Endothelial cell of umbilical vein (primary cell): ENCODE measurements around the gene CYP3A4. TPM values are rescaled to one million over a fixed set of nuclear protein-coding genes. Genes with fewer than 3 reads are reported as not detected.
"Not testable (repeated sequence)": the region's sequence is repeated elsewhere in the genome, so short reads cannot be mapped to it uniquely, and the experiment has no call there.

Source experiments
- BruUV-seq: library from RNA; stranded (reverse); fragments of 400-500 nt; replicated peaks from 2 replicates; lab custom pipeline; 2021; lab: Mats Ljungman, UMichigan
- CTCF ChIA-PET: fragments of 300-600, 350-600 bp; sonication (Branson Sonifier 250); formaldehyde crosslinking; loops from one replicate; lab custom pipeline; 2021; ENCODE audit warnings: antibody characterized with exemption, inconsistent platforms; lab: Charles Lee
- POLR2A ChIA-PET: fragments of 300-600, 350-600 bp; sonication (Branson Sonifier 250); formaldehyde crosslinking; loops from one replicate; lab custom pipeline; 2021; ENCODE audit warnings: antibody characterized with exemption, inconsistent platforms; lab: Charles Lee
- DNase-seq: peaks from one replicate; pipeline ENCODE4 v3.0.0-alpha.2; 2011; ENCODE audit warnings: low read depth, low spot score
- FAIRE-seq: peaks from 2 replicates; lab custom pipeline; 2011; peaks lifted over from hg19 to GRCh38; lab: Jason Lieb, UNC
- H2AFZ ChIP-seq: 2 replicates; pipeline ENCODE4 v1.6.0; 2012; ENCODE audit warnings: low read depth, low read length, control low read depth, inconsistent platforms
- H3K27ac ChIP-seq: 2 replicates; pipeline ENCODE4 v1.5.1; 2011; ENCODE audit warnings: low read depth, mild to moderate bottlenecking, control low read depth, low read length, moderate library complexity; ENCODE audit not compliant: insufficient read depth
- H3K27me3 ChIP-seq, 2 experiments: 2 replicates each; pipeline versions ENCODE4 v1.6.0 to v1.6.1; 2011; ENCODE audit warnings: low read length in 2 of 2, mixed read lengths in 1 of 2; ENCODE audit not compliant: control insufficient read depth in 2 of 2, insufficient read depth in 2 of 2
- H3K36me3 ChIP-seq, 2 experiments: 2 replicates in 1 of 2; 3 replicates in 1 of 2; pipeline ENCODE4 v1.5.1; 2011; ENCODE audit warnings: low read length in 2 of 2, mild to moderate bottlenecking in 1 of 2, moderate library complexity in 1 of 2; ENCODE audit not compliant: control insufficient read depth in 2 of 2, insufficient read depth in 2 of 2; ENCODE audit errors: extremely low read depth in 1 of 2
- H3K4me1 ChIP-seq: 3 replicates; pipeline ENCODE4 v1.5.1; 2011; ENCODE audit warnings: mild to moderate bottlenecking, low read length; ENCODE audit not compliant: control insufficient read depth, insufficient read depth; ENCODE audit errors: extremely low read depth
- H3K4me2 ChIP-seq: 2 replicates; pipeline ENCODE4 v1.6.1; 2011; ENCODE audit warnings: low read length, control low read depth, mixed read lengths; ENCODE audit not compliant: insufficient read depth
- H3K4me3 ChIP-seq, 3 experiments: fragments of 200-600 bp in 1 of 3; sonication (generic), shearing (Covaris generic) in 1 of 3; replicated peaks in 1 of 3; 2 replicates each; pipeline ENCODE4 v1.5.1; 2011 to 2016; ENCODE audit warnings: control low read depth in 3 of 3, low read length in 3 of 3, mild to moderate bottlenecking in 2 of 3, inconsistent platforms in 1 of 3, low read depth in 1 of 3, moderate library complexity in 1 of 3; ENCODE audit not compliant: insufficient read depth in 1 of 3
- H3K79me2 ChIP-seq: 2 replicates; pipeline ENCODE4 v1.6.0; 2012; ENCODE audit warnings: low read length, inconsistent platforms; ENCODE audit not compliant: control insufficient read depth, insufficient read depth
- H3K9ac ChIP-seq: replicated peaks from 2 replicates; pipeline ENCODE3; 2011; ENCODE audit warnings: low read length, control low read depth; ENCODE audit not compliant: insufficient read depth; ENCODE audit errors: extremely low read depth
- H3K9me1 ChIP-seq: replicated peaks from 3 replicates; pipeline ENCODE4 v1.6.0; 2011; ENCODE audit warnings: mild to moderate bottlenecking, low read length; ENCODE audit not compliant: control insufficient read depth, insufficient read depth; ENCODE audit errors: extremely low read depth
- H3K9me3 ChIP-seq: replicated peaks from 2 replicates; pipeline ENCODE4 v1.5.1; 2012; ENCODE audit warnings: low read length, inconsistent platforms; ENCODE audit not compliant: control insufficient read depth, insufficient read depth
- H4K20me1 ChIP-seq: replicated peaks from 2 replicates; pipeline ENCODE3; 2011; ENCODE audit warnings: mild to moderate bottlenecking, low read length; ENCODE audit not compliant: control insufficient read depth, insufficient read depth; ENCODE audit errors: extremely low read depth
- CTCF ChIP-seq, 2 donors: IDR thresholded peaks; 1 replicate in 1 of 2; 2 replicates in 1 of 2; pipeline ENCODE4 v1.5.1; 2011; ENCODE audit warnings: low read length in 2 of 2, mild to moderate bottlenecking in 2 of 2, moderate library complexity in 2 of 2, control low read depth in 1 of 2, inconsistent platforms in 1 of 2, low read depth in 1 of 2; ENCODE audit not compliant: insufficient read depth in 1 of 2; ENCODE audit errors: extremely low read depth in 1 of 2
- FOS ChIP-seq: IDR thresholded peaks from 2 replicates; pipeline ENCODE4 v1.6.1; 2011; ENCODE audit warnings: mild to moderate bottlenecking, low read length, moderate library complexity, borderline replicate concordance; ENCODE audit not compliant: insufficient read depth
- POLR2A ChIP-seq: IDR thresholded peaks from 2 replicates; pipeline ENCODE4 v1.6.1; 2012; ENCODE audit warnings: low read depth, mild to moderate bottlenecking, control low read depth, low read length
- dilution Hi-C: fragments of 300-500 bp; cut with MboI; formaldehyde crosslinking; loops from one replicate; pipeline ENCODE4 v1.15.0; 2019; ENCODE audit warnings: low sequenced_read_pairs; ENCODE audit not compliant: extremely low pct_ligation_motif_present
- intact Hi-C: fragments of 100-400 bp; cut with micrococcal nuclease; formaldehyde crosslinking; loops from one replicate; pipeline ENCODE4 v1.10.0; 2022
- polyA plus RNA-seq, 4 experiments: library from polyadenylated mRNA; depleted of rRNA in 3 of 4; stranded (reverse) in 3 of 4; unstranded in 1 of 4; fragments of >200 nt; gene quantifications; 2 replicates each; pipeline versions ENCODE4 v1.2.1 to v1.2.3, GENCODE V29; 2011 to 2012; ENCODE audit warnings: missing spikeins in 1 of 4
- total RNA-seq: library from RNA; stranded (reverse); gene quantifications from 2 replicates; pipeline ENCODE4 v1.2.3, GENCODE V29; 2021

The CYP3A4 gene
- total and polyA plus RNA-seq, 2 donors (not counting 3 experiments of a cell fraction or from before 2014, with no cell fraction given) = not detected

- H3K4me2 ChIP-seq = no peak overlapping the region
- ChIA-PET POLR2A (no interaction called here), CTCF (no interaction called here)
- H3K36me3 ChIP-seq = no peaks in the 10 kb centered on the region
- H3K27me3 ChIP-seq = no peaks in the 10 kb centered on the region
- no peak overlapping the region for H2AFZ ChIP-seq
- FAIRE-seq = no peak
- no TSS peak for BruUV-seq
- TF ChIP-seq FOS (no peak), POLR2A (no peak), CTCF (IDR thresholded peaks at IDR 0.05; ENCODE audit: extremely low read depth in 1 of 2, insufficient read depth in 1 of 2, low read depth in 1 of 2, low read length in 2 of 2) (no peak)
- dilution Hi-C loops (no loop called here), intact Hi-C loops (no loop called here)
- H3K9me1 ChIP-seq = no peaks in the 10 kb centered on the region
- H3K4me3 ChIP-seq = no peak overlapping the region
- H3K9me3 ChIP-seq = no peaks in the 10 kb centered on the region
- H3K9ac ChIP-seq = no peak overlapping the region
- no peak overlapping the region for H3K27ac ChIP-seq
- H3K79me2 ChIP-seq = no peaks in the 10 kb centered on the region
- no peaks in the 10 kb centered on the region for H4K20me1 ChIP-seq
- H3K4me1 ChIP-seq = no peaks in the 10 kb centered on the region
- DNase-seq = no peak
Measured at GRCh38 chr7:99798972-99799371, 15.0 kb upstream of the CYP3A4 start.

GRCh38 chr7:99795864-99796263, 11.9 kb upstream of the CYP3A4 start:
- H3K9me3 ChIP-seq, H3K36me3 ChIP-seq, H3K27me3 ChIP-seq, H3K27ac ChIP-seq, H3K9ac ChIP-seq, H3K4me1 ChIP-seq, H3K79me2 ChIP-seq, H3K4me2 ChIP-seq, DNase-seq, CTCF ChIA-PET, H3K4me3 ChIP-seq, FAIRE-seq, intact Hi-C loops, dilution Hi-C loops, POLR2A ChIA-PET, BruUV-seq, H3K9me1 ChIP-seq, H4K20me1 ChIP-seq, H2AFZ ChIP-seq: not testable (repeated sequence)
